GM19397 (cell line): ENCODE results near the gene TMC5.
"Not testable (repeated sequence)": the region's sequence is repeated elsewhere in the genome, so short reads cannot be mapped to it uniquely, and the experiment has no call there.

Experiments used
- ATAC-seq: cut with Tn5 transposase; IDR thresholded peaks from one replicate; pipeline ENCODE4 v1.9.1; 2021; ENCODE audit warnings: mild to moderate bottlenecking, moderate library complexity; ENCODE audit not compliant: unreplicated experiment

TMC5 gene, protein sequence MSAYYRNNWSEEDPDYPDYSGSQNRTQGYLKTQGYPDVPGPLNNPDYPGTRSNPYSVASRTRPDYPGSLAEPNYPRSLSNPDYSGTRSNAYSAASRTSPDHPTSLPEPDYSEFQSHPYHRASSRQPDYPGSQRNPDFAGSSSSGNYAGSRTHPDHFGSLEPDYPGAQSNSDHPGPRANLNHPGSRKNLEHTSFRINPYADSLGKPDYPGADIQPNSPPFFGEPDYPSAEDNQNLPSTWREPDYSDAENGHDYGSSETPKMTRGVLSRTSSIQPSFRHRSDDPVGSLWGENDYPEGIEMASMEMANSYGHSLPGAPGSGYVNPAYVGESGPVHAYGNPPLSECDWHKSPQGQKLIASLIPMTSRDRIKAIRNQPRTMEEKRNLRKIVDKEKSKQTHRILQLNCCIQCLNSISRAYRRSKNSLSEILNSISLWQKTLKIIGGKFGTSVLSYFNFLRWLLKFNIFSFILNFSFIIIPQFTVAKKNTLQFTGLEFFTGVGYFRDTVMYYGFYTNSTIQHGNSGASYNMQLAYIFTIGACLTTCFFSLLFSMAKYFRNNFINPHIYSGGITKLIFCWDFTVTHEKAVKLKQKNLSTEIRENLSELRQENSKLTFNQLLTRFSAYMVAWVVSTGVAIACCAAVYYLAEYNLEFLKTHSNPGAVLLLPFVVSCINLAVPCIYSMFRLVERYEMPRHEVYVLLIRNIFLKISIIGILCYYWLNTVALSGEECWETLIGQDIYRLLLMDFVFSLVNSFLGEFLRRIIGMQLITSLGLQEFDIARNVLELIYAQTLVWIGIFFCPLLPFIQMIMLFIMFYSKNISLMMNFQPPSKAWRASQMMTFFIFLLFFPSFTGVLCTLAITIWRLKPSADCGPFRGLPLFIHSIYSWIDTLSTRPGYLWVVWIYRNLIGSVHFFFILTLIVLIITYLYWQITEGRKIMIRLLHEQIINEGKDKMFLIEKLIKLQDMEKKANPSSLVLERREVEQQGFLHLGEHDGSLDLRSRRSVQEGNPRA

DNA sequence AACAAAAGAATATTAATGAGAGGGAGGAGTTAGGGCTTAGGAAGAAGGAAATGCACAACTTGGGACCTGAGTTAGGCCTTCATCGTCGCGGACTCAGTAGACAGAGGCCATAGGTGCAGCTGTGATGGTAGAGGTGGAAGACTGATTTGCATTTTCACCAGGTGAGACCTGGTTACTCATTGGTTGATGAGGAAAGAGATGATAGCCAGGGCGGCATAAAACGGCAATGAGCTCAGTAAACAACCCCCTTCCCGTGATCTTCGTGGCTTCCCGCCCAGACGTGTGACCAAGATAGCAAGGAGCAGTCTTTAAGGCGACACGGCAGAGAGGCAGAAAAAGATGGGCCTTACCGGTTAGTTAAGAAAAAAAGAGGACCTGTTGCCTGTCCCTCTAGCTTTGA, at the start of gene TMC5:
TSS of gene TMC5 (plus strand) at position 244 of the 400 bp plus-strand sequence. CDS start 22,156 bp downstream, outside the sequence.
- ATAC-seq = no peak

DNA sequence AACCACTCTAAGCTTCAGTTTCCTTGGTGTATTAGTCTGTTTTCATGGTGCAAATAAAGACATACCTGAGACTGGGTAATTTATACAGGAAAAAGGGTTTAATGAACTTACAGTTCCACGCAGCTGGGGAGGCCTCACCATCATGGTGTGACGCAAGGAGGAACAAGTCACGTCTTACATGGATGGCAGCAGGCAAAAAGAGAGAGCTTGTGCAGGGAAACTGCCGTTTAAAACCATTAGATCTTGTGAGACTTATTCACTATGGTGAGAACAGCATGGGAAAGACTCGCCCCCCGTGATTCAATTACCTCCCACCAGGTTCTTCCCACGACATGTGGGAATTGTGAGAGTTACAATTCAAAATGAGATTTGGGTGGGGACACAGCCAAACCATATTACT, 45.1 kb upstream of the TMC5 start:
- not testable (repeated sequence) for ATAC-seq

GRCh38 chr16:19374402-19374801, 43.3 kb upstream of the TMC5 start:
- ATAC-seq = no peak

- no peak for ATAC-seq
Observed at GRCh38 chr16:19375561-19376158, 42.0 kb upstream of the TMC5 start.

- no peak for ATAC-seq
Observed at GRCh38 chr16:19377864-19378263, 39.8 kb upstream of the TMC5 start.

DNA sequence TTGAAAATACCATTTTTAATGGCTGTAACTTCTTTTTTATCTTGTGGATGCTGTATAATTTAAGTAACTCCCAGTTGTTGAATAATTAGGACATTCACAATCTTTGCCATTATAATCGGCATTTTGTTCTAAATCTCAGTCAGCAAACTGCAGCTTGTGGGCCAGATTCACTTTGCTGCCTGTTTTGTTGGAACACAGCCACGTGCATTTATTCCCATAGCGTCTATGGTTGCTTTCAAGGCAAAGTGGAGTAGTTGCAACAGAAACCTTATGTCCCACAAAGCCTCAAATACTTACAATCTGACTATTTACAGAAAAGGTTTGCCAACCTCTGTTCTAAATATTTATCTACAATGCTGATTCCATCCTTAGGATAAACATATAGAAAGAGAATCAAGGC, 39.2 kb upstream of the TMC5 start:
- ATAC-seq = no peak

DNA sequence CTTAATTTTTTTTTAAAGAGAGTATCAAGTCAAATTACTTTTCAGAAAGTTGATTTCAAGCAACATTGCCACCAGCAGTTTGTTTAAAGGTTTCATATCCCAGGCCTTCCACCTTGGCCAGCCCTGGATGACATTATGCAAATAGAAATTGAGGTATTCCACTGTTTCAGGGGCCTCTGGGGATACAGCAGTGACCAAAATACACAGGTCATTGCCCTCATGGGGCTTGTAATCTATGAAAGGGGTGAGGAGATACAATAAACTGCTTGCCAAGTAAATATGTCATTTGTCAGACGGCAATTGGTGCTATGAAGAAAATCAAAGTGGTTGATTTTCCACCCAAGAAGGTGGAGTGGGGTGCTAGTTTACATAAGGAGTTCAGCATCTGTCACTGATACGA, 37.8 kb upstream of the TMC5 start:
- no peak for ATAC-seq

DNA sequence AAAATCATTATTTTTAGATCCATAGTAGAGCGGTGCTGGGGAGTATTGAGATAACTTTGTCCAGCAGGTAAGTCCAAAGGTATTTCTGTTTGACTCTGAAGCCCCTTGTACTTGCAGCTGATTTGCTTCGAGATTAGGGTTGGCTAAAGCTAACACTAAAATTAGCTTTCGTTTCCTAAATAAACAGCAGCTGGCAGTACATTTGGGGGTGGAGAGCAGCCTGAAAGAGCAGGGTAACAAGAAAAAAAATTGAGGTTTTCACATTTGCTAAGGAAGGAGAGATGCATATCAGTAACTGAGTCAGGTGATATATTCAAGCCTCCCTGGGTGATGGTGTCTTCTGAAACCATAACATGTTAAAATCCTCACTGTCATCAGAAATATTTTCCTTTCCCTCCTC, 37.4 kb upstream of the TMC5 start:
- no peak for ATAC-seq

DNA sequence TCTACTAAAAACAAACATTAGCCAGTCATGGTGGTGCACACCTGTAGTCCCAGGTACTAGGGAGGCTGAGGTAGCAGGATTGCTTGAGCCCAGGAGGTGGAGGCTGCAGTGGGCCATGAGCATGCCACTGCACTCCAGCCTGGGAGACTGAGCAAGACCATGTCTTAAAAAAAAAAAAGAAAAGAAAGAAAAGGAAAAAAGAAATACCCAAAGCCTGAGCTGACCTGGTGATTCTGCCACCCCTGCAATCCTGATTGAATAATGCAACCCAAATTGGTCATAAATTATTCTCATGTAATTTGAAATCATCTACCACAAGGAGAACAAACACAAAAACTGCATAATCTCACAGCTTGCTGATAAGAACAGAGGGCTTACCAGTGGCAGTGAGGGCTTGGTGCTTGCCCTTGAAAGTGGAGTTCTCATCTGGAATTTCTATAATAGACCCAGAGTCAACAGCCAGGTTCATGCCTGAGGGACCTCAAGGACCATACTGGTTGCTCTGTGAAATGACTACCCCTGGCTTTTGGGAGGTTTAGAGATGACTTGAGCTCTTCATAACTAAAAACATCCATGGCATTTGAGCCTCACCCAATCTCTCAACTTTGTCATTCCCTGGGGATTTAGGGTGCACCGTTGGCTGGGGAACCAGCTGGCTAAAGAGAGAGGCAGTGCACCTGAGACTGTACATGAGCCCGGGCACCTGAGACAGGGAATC, 35.4 kb upstream of the TMC5 start:
- no peak for ATAC-seq

- ATAC-seq = no peak
Observed at GRCh38 chr16:19382887-19383816, 34.5 kb upstream of the TMC5 start.

DNA sequence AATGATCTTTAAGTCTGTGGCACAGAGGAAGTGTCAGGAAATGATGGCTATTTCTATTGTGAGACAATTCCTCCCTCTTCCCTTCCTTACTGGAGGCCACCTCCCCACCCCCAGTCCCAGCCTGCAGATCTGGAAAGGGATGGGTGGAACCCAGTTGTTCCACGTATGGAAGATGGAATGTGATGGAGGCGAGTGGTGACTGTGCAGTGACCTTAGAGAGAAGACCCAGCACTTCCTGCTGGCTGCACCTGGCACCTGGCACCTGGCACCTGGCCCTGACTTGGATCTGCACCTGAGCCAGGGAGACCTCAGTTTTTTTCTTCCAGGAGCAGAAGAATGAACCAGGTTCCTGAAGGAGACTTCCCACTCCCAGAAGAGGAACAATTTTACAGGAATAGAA, 33.0 kb upstream of the TMC5 start:
- ATAC-seq = no peak

DNA sequence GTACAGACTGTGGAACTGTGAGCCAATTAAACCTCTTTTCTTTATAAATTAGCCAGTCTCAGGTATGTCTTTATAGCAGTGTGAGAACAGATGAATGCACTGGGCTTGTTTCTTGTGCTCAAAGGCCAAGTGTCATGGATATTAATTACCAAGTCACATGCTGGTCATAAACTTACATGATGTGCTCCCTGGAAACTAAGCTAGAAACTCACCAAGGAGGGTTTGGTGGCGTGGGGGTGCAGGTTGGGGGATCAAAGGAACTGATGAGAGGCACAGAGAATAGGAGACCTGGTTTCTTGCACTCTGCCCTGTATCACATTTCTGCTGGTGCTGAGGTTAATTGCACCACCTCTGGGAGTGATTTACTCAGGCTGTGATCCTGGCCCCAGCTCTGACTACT, 31.2 kb upstream of the TMC5 start:
- no peak for ATAC-seq

- ATAC-seq = no peak
Observed at GRCh38 chr16:19389246-19389645, 28.4 kb upstream of the TMC5 start.

DNA sequence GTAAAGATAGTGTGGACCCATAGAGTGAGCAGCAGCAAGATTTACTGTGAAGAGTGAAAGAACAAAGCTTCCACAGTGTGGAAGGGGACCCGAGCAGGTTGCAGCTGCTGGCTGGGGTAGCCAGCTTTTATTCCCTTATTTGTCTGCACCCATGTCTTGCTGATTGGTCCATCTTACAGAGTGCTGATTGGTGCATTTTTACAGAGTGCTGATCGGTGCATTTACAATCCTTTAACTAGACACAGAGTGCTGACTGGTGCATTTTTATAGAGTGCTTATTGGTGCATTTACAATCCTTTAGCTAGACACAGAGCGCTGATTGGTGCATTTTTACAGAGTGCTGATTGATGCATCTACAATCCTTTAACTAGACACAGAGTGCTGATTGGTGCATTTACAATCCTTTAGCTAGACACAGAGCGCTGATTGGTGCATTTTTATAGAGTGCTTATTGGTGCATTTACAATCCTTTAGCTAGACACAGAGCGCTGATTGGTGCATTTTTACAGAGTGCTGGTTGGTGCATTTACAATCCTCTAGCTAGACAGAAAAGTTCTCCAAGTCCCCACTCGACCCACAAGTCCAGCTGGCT, 26.4 kb upstream of the TMC5 start:
- ATAC-seq = not testable (repeated sequence)

DNA sequence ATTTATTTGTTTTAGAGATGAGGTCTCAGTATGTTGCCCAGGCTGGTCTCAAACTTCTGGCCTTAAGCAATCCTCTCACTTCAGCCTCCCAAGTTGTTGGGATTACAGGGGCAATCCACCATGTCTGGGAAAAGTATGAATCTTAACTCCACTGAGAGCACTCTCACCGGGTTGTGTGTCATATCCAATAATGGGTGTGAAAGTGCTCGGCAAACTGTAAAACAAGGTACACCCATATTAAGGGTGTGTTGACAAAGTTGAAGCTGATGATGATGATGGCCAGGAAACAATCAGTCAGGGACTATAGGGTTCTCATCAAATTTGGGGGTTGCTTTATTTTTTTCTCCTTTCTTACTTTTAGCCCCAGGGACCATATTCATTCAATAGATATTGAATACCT, 25.3 kb upstream of the TMC5 start:
- no peak for ATAC-seq

GRCh38 chr16:19393226-19394111, 24.2 kb upstream of the TMC5 start:
- no peak for ATAC-seq

GRCh38 chr16:19395646-19396267, 21.9 kb upstream of the TMC5 start:
- not testable (repeated sequence) for ATAC-seq

DNA sequence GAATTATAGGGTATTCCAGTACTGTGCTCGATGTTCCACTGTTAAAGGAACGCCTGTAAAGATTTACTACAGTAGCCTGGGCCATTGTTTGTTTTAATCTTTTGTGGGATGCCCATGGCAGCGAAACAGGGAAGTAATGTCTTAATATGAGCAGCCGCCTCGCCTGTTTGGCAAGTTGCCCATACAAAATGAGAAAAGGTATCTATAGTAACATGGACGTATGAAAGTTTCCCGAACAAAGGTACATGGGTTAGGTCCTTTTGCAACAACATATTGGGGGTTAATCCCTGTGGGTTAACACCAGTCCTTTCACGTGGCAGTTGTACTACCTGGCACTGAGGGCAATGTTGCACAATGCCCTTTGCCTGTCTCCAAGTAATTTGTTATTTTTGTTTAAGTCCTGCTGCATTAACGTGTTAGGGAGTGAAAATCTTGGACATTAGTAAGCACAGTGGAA, 21.1 kb upstream of the TMC5 start:
- no peak for ATAC-seq
